ENCODE measurements around the gene COQ8A. TPM values are rescaled to one million over a fixed set of nuclear protein-coding genes. Genes with fewer than 3 reads are reported as not detected.
A peak's percentile ranks its signal among the peaks of the same experiment; 100 is the strongest.

The COQ8A gene
- total and polyA plus RNA-seq, 12 donors: 30.1 to 990 (median 405) TPM

GRCh38 chr1:226980122-226980560 lies 40.0 kb downstream of the COQ8A start:
- WGBS, 4 donors: 68 to 87% (median 84%) methylated on average over 2 to 4 of the region's 4 CpGs; no CpG with 5 or more reads in 1 of the 4 donors
- Histone ChIP-seq H3K9me3 (replicated peaks in 1 of 3) (no peaks in the 10 kb centered on the region), H3K36me3 (replicated peaks in 1 of 2) (peaks cover 0 to 76% of the 10 kb centered on the region in 2 donors), H3K4me1 (replicated peaks in 1 of 2) (peaks cover 24 to 30% of the 10 kb centered on the region in 2 donors), H3K27ac (peak overlapping the region; percentile 13 to 80 (median 57)), H3K4me3 (no peak overlapping the region), H3K27me3 (no peaks in the 10 kb centered on the region)
- TF ChIP-seq, protein P1, sequence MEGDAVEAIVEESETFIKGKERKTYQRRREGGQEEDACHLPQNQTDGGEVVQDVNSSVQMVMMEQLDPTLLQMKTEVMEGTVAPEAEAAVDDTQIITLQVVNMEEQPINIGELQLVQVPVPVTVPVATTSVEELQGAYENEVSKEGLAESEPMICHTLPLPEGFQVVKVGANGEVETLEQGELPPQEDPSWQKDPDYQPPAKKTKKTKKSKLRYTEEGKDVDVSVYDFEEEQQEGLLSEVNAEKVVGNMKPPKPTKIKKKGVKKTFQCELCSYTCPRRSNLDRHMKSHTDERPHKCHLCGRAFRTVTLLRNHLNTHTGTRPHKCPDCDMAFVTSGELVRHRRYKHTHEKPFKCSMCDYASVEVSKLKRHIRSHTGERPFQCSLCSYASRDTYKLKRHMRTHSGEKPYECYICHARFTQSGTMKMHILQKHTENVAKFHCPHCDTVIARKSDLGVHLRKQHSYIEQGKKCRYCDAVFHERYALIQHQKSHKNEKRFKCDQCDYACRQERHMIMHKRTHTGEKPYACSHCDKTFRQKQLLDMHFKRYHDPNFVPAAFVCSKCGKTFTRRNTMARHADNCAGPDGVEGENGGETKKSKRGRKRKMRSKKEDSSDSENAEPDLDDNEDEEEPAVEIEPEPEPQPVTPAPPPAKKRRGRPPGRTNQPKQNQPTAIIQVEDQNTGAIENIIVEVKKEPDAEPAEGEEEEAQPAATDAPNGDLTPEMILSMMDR (IDR thresholded peaks at IDR 0.05): no peak
- TF ChIP-seq POLR2A (IDR thresholded peaks at IDR 0.05): no peak
- intact Hi-C loops (cut with DNase I): no loop called here
- peak in 3 of 7 donors; percentile 30 to 54 (median 37) for DNase-seq

DNA sequence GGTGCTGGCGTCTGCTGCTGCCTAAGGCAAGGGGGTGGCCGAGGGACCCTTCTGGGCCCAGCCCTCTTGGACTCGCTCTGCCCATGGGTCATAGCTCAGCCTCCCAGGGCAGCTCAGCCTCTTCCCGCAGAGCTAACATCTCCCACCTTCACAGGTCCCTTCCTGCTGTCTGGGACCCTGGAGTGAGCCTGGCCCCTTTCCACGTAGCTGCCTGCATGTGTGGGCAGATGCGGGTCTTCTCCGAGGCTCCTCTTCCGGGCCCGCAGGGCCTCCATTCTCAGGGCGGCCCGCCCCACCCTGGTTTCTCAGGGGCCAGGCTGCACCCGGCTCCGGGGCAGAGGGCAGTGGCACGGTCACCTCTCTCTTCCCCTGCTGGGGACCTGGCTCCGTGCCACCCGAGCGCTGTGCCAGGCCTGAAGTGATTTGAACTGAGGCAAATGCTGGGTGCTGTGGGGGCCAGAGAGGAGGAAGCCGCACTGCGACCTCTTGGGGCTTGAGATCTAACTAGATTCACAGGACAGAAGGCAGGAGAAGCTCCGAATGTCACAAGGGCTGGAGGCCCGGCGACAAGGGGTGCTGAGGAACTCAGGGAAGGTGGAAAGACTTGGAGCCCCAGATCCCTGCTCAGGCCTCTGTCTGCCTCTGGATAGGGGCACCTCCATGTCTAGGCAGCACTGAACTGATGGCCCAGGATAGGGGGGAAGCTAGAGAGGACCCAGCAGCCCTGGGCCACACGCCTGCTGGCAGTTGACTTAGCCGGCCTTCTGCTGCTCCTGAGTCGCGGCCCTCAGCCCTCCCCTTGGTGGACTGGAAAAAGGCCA lies 40.7 kb downstream of the COQ8A start:
- Histone ChIP-seq H3K27me3 (no peaks in the 10 kb centered on the region), H3K4me1 (replicated peaks in 1 of 2) (peaks cover 18 to 24% of the 10 kb centered on the region in 2 donors), H3K4me3 (no peak overlapping the region), H3K27ac (peak overlapping the region; percentile 13 to 80 (median 57)), H3K9me3 (replicated peaks in 1 of 3) (no peaks in the 10 kb centered on the region), H3K36me3 (replicated peaks in 1 of 2) (peaks cover 0 to 79% of the 10 kb centered on the region in 2 donors)
- TF ChIP-seq, protein P1 (IDR thresholded peaks at IDR 0.05): no peak
- no peak for TF ChIP-seq POLR2A (IDR thresholded peaks at IDR 0.05)
- intact Hi-C loops (cut with DNase I): no loop called here
- peak in 4 of 7 donors; percentile 43 to 59 (median 52) for DNase-seq
- 73 to 82% (median 78%) methylated on average over 13 to 26 of the region's 26 CpGs for WGBS, 4 donors

DNA sequence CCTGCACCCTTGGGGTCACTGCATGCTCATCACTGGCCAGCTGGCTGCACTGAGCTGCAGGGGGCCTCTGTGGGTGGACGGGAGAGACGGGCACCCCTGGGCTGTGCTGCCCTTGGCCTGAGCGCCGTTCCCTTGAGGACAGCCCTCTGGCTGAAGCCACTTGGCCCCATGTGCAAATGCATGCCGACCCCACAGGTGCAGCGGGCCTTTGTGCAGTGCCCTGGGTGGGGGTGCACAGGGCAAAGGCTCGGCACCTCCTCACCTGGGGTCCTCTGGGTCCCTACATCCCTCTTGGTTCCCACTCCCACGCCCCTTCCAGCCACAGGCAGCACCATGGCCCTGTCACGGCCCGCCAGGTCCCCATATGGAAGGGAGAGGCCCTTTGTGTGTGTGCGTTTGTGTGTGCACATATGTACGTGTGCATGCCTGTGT lies 41.3 kb downstream of the COQ8A start:
- Histone ChIP-seq H3K36me3 (replicated peaks in 1 of 2) (peaks cover 0 to 85% of the 10 kb centered on the region in 2 donors), H3K27me3 (no peaks in the 10 kb centered on the region), H3K9me3 (replicated peaks in 1 of 3) (no peaks in the 10 kb centered on the region), H3K4me3 (no peak overlapping the region), H3K4me1 (replicated peaks in 1 of 2) (peaks cover 18 to 23% of the 10 kb centered on the region in 2 donors), H3K27ac (peak overlapping the region in 3 of 5 donors; percentile 47 to 80 (median 57))
- peak in 2 of 7 donors; percentile 15 to 25 for DNase-seq
- intact Hi-C loops (cut with DNase I): no loop called here
- WGBS, 4 donors: 81 to 100% (median 90%) methylated on average over 6 to 12 of the region's 12 CpGs
- no peak for TF ChIP-seq POLR2A (IDR thresholded peaks at IDR 0.05)
- TF ChIP-seq, protein P1 (IDR thresholded peaks at IDR 0.05): no peak

- peaks cover 18 to 23% of the 10 kb centered on the region in 2 donors for H3K4me1 ChIP-seq (replicated peaks in 1 of 2)
- WGBS, 4 donors: 80 to 94% (median 90%) methylated on average over 6 to 18 of the region's 18 CpGs
- peak in 1 of 7 donors; percentile 18 for DNase-seq
- TF ChIP-seq, protein P1 (IDR thresholded peaks at IDR 0.05): no peak
- no peak for TF ChIP-seq POLR2A (IDR thresholded peaks at IDR 0.05)
- H3K27me3 ChIP-seq: no peaks in the 10 kb centered on the region
- peaks cover 0 to 90% of the 10 kb centered on the region in 2 donors for H3K36me3 ChIP-seq (replicated peaks in 1 of 2)
- H3K9me3 ChIP-seq (replicated peaks in 1 of 3): no peaks in the 10 kb centered on the region
- intact Hi-C loops (cut with DNase I): no loop called here
- H3K4me3 ChIP-seq: no peak overlapping the region
- H3K27ac ChIP-seq: peak overlapping the region in 2 of 5 donors; percentile 47 to 80
These were observed 41.7 kb downstream of the COQ8A start for GRCh38 chr1:226981838-226982237.

Data from adrenal gland (tissue), 12 donors.